NT2/D1 (cell line): Measurements from ENCODE around the gene HEATR5B.

ENCODE experiments used
- SUZ12 ChIP-seq: IDR thresholded peaks from 2 replicates; pipeline ENCODE4 v1.6.1; 2011; ENCODE audit not compliant: insufficient read length, insufficient read depth; ENCODE audit errors: extremely low read depth
- YY1 ChIP-seq: IDR thresholded peaks from 2 replicates; pipeline ENCODE4 v1.6.1; 2011; ENCODE audit not compliant: insufficient read length, insufficient read depth
- ZNF274 ChIP-seq: IDR thresholded peaks from 2 replicates; pipeline ENCODE4 v1.6.1; 2011; ENCODE audit warnings: mild to moderate bottlenecking, low read depth, low read length

GRCh38 chr2:37020887-37021796, 63.0 kb downstream of the HEATR5B start:
- TF ChIP-seq ZNF274, result no peak
- no peak for TF ChIP-seq YY1
- no peak for TF ChIP-seq SUZ12
